Loucy (cell line): ENCODE data around the gene PCDHGB5.

Experiments used
- CTCF ChIP-seq: fragments of 200-600 bp; sonication (generic); conservative IDR thresholded peaks from 2 replicates; pipeline ENCODE4 v1.5.1; 2014; ENCODE audit warnings: mild to moderate bottlenecking, antibody characterized with exemption, low read length
- EZH2phosphoT487 ChIP-seq: fragments of 200-600 bp; IDR thresholded peaks from 2 replicates; pipeline ENCODE4 v1.6.1; 2018; ENCODE audit warnings: antibody characterized with exemption, mild to moderate bottlenecking, moderate library complexity, borderline replicate concordance

- TF ChIP-seq CTCF (no peak), EZH2phosphoT487 (no peak)
These were observed 13.1 kb upstream of the PCDHGB5 start for GRCh38 chr5:141384471-141385267.
